ENCODE data around the gene RASIP1. TPM values are rescaled to one million over a fixed set of nuclear protein-coding genes. Genes with fewer than 3 reads are reported as not detected.

The RASIP1 gene
- total RNA-seq, 1 donor from 2014 or later = 0.62 TPM

DNA sequence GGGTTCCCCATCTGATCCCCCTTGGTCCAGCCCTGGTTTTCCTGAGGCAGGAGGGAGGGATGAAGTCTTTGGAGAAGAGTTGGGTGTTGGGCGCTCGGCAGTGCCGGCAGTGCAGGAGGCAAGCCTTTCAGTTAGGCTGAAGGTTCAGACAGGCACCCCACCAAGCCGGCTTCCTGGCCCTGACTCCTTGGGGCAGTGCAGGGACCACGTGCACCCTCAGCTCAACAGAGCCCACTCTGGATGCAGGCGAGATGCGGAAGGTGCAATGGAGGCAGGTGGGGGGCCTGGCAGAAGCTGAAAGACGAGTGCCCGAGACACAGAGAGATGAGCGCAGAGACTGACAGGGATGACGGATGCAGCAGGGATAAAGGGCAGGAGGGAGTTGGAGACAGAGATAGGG is 31.9 kb downstream of the RASIP1 start:
- Mint-ChIP-seq H3K27me3 (ENCODE audit: low read depth) (no peaks in the 10 kb centered on the region), H3K27ac (ENCODE audit: unreplicated experiment) (no peak overlapping the region), H3K4me1 (ENCODE audit: low read depth) (peaks cover 8% of the 10 kb centered on the region), H3K36me3 (ENCODE audit: low read depth) (peaks cover 3% of the 10 kb centered on the region), H3K9me3 (ENCODE audit: low read depth) (no peaks in the 10 kb centered on the region), H3K4me3 (ENCODE audit: unreplicated experiment) (no peak overlapping the region)
- no peak for DNase-seq (ENCODE audit: low spot score)
- TF ChIP-seq, protein P1, sequence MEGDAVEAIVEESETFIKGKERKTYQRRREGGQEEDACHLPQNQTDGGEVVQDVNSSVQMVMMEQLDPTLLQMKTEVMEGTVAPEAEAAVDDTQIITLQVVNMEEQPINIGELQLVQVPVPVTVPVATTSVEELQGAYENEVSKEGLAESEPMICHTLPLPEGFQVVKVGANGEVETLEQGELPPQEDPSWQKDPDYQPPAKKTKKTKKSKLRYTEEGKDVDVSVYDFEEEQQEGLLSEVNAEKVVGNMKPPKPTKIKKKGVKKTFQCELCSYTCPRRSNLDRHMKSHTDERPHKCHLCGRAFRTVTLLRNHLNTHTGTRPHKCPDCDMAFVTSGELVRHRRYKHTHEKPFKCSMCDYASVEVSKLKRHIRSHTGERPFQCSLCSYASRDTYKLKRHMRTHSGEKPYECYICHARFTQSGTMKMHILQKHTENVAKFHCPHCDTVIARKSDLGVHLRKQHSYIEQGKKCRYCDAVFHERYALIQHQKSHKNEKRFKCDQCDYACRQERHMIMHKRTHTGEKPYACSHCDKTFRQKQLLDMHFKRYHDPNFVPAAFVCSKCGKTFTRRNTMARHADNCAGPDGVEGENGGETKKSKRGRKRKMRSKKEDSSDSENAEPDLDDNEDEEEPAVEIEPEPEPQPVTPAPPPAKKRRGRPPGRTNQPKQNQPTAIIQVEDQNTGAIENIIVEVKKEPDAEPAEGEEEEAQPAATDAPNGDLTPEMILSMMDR (IDR thresholded peaks at IDR 0.05) = no peak

DNA sequence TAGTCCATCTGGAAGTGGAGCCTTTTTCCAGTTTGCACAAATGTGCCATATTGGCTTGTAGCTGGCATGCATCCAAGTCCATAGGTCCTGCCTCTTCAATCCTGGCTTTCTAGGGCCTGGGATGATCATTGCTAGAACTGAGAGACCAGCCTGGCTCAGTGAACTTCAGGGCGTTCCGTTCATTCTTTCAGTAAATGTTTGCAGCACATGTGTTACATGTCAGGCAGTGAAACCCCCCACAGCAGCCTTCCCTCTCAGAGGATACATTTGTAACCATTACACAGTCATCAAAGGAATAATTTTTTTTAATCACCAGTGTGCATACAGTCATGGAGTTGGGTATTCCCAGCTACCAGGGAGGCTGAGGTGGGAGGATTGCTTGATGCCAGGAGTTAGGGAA is 35.0 kb downstream of the RASIP1 start:
- Mint-ChIP-seq H3K27me3 (ENCODE audit: low read depth) (no peaks in the 10 kb centered on the region), H3K4me3 (ENCODE audit: unreplicated experiment) (no peak overlapping the region), H3K36me3 (ENCODE audit: low read depth) (peaks cover 5% of the 10 kb centered on the region), H3K27ac (ENCODE audit: unreplicated experiment) (no peak overlapping the region), H3K9me3 (ENCODE audit: low read depth) (no peaks in the 10 kb centered on the region), H3K4me1 (ENCODE audit: low read depth) (no peaks in the 10 kb centered on the region)
- TF ChIP-seq, protein P1 (IDR thresholded peaks at IDR 0.05) = no peak
- DNase-seq (ENCODE audit: low spot score) = no peak

DNA sequence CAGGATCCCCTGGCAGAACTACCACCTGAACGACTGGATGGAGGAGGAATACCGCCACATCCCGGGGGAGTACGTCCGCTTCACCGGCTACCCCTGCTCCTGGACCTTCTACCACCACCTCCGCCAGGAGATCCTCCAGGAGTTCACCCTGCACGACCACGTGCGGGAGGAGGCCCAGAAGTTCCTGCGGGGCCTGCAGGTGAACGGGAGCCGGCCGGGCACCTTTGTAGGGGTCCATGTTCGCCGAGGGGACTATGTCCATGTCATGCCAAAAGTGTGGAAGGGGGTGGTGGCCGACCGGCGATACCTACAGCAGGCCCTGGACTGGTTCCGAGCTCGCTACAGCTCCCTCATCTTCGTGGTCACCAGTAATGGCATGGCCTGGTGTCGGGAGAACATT is 37.1 kb downstream of the RASIP1 start:
- no peaks in the 10 kb centered on the region for H3K4me1 Mint-ChIP-seq (ENCODE audit: low read depth)
- peaks cover 5% of the 10 kb centered on the region for H3K36me3 Mint-ChIP-seq (ENCODE audit: low read depth)
- DNase-seq (ENCODE audit: low spot score) = no peak
- H3K27me3 Mint-ChIP-seq (ENCODE audit: low read depth) = no peaks in the 10 kb centered on the region
- no peak overlapping the region for H3K4me3 Mint-ChIP-seq (ENCODE audit: unreplicated experiment)
- no peaks in the 10 kb centered on the region for H3K9me3 Mint-ChIP-seq (ENCODE audit: low read depth)
- TF ChIP-seq, protein P1 (IDR thresholded peaks at IDR 0.05) = no peak
- H3K27ac Mint-ChIP-seq (ENCODE audit: unreplicated experiment) = no peak overlapping the region

DNA sequence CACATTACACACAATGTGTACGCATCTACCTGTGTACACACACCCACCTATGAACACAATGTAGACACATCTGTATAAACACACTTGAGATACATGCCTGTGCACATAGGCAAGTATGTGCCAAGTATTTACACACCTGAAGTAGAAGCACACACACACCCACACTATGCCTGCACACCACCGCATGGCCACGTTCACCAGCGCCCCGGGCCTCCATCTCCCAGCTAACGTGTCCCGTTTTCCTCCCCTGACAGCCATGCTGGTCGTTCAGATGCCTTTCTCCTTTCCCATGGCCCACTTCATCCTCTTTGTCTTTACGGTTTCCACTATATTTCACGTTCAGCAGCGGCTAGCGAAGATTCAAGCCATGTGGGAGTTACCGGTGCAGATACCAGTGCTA is 37.7 kb downstream of the RASIP1 start:
- Mint-ChIP-seq H3K27ac (ENCODE audit: unreplicated experiment) (no peak overlapping the region), H3K27me3 (ENCODE audit: low read depth) (peaks cover 3% of the 10 kb centered on the region), H3K4me1 (ENCODE audit: low read depth) (peaks cover 4% of the 10 kb centered on the region), H3K36me3 (ENCODE audit: low read depth) (peaks cover 5% of the 10 kb centered on the region), H3K9me3 (ENCODE audit: low read depth) (no peaks in the 10 kb centered on the region), H3K4me3 (ENCODE audit: unreplicated experiment) (no peak overlapping the region)
- no peak for DNase-seq (ENCODE audit: low spot score)
- TF ChIP-seq, protein P1 (IDR thresholded peaks at IDR 0.05) = no peak

DNA sequence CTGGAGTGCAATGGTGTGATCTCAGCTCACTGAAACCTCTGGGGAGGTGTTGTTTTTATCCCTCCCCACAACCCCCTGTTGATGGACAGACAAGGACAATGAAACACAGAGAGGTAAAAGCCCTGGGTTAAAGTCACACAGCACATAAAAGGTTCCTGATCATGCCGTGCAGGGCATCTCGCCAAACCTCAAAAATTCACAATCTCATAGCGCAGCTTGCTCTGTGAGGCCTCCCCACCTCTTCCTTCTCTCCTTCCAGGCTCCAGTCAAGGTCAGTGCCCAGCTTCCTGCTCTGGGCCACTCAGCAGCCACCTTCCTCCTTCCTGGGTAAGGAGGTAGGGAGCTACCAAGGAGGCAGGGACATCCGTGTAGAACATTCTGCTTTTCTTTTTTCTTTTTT is 42.4 kb downstream of the RASIP1 start:
- no peak overlapping the region for H3K4me3 Mint-ChIP-seq (ENCODE audit: unreplicated experiment)
- peaks cover 10% of the 10 kb centered on the region for H3K4me1 Mint-ChIP-seq (ENCODE audit: low read depth)
- H3K9me3 Mint-ChIP-seq (ENCODE audit: low read depth) = no peaks in the 10 kb centered on the region
- TF ChIP-seq, protein P1 (IDR thresholded peaks at IDR 0.05) = no peak
- DNase-seq (ENCODE audit: low spot score) = no peak
- H3K27ac Mint-ChIP-seq (ENCODE audit: unreplicated experiment) = no peak overlapping the region
- peaks cover 2% of the 10 kb centered on the region for H3K36me3 Mint-ChIP-seq (ENCODE audit: low read depth)
- H3K27me3 Mint-ChIP-seq (ENCODE audit: low read depth) = peaks cover 10% of the 10 kb centered on the region

Data from chondrocyte (in vitro differentiated cells).